Cardiac muscle cell (in vitro differentiated cells and primary cell): ENCODE measurements around the gene ITPR2. TPM values are rescaled to one million over a fixed set of nuclear protein-coding genes. Genes with fewer than 3 reads are reported as not detected.
A peak's percentile ranks its signal among the peaks of the same experiment; 100 is the strongest.

ENCODE experiments used
- DNase-seq, 2 donors: peaks; one replicate each; pipeline versions ENCODE4 v3.0.0 to v3.0.0-alpha.2; 2010 to 2017; ENCODE audit warnings: low read depth in 1 of 2, low spot score in 1 of 2
- H3K27ac ChIP-seq: fragments of 200-600 bp; sonication (generic); 2 replicates; pipeline ENCODE4 v1.5.1; 2016
- H3K27me3 ChIP-seq: fragments of 200-600 bp; sonication (generic); 2 replicates; pipeline ENCODE4 v1.6.0; 2016; ENCODE audit warnings: control low read depth
- H3K36me3 ChIP-seq: fragments of 200-600 bp; sonication (generic); 2 replicates; pipeline ENCODE4 v1.5.1; 2016; ENCODE audit warnings: control low read depth
- H3K4me1 ChIP-seq: fragments of 200-600 bp; sonication (generic); 2 replicates; pipeline ENCODE4 v1.8.1; 2017; ENCODE audit warnings: low read depth, mild to moderate bottlenecking, mixed run types
- H3K4me3 ChIP-seq: fragments of 200-600 bp; sonication (generic); 2 replicates; pipeline ENCODE4 v1.5.1; 2016; ENCODE audit warnings: mild to moderate bottlenecking
- H3K9me3 ChIP-seq: fragments of 200-600 bp; sonication (generic); 2 replicates; pipeline ENCODE4 v1.5.1; 2017; ENCODE audit warnings: low read depth, mild to moderate bottlenecking, control low read depth
- polyA plus RNA-seq: library from polyadenylated mRNA; unstranded; fragments of >200 nt; fragmentation: Nextera tagmentation; extraction: Ambion mirVana; gene quantifications from 2 replicates; pipeline ENCODE4 v1.2.1, GENCODE V29; 2016
- total RNA-seq: library from RNA; depleted of rRNA; stranded (reverse); fragments of >200 nt; gene quantifications from 2 replicates; pipeline ENCODE4 v1.2.3, GENCODE V29; 2016
- TF ChIP-seq, protein P1 (sequence below): IDR thresholded peaks from 2 replicates; pipeline ENCODE4 v1.5.1; 2012; ENCODE audit warnings: low read depth, mild to moderate bottlenecking, low read length

ITPR2 gene
- total and polyA plus RNA-seq, 2 experiments from 2014 or later = 4.8 to 5.1 TPM

DNA sequence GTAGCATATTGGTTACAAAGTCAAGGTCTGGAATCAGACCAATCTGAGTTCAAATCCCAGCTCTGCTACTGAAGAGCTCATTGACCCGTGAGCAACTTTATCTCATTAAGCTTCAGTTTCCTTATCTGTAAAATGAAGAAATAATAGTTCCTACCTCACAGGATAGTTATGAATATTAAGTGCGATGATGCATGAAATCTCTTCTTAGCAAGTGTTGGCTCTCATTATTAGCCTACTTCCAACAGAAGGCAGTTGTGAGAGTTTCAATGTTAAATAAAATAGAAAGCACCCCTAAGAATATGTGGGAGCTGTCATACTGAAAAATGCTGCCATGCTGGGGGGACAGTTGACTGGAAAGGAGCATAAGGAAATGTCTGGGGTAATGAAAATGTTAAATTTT, 39.0 kb upstream of the ITPR2 start:
- Histone ChIP-seq H3K9me3 (no peaks in the 10 kb centered on the region), H3K27me3 (no peaks in the 10 kb centered on the region), H3K4me1 (no peaks in the 10 kb centered on the region), H3K4me3 (no peak overlapping the region), H3K27ac (no peak overlapping the region), H3K36me3 (no peaks in the 10 kb centered on the region)
- no peak for DNase-seq
- TF ChIP-seq, protein P1, sequence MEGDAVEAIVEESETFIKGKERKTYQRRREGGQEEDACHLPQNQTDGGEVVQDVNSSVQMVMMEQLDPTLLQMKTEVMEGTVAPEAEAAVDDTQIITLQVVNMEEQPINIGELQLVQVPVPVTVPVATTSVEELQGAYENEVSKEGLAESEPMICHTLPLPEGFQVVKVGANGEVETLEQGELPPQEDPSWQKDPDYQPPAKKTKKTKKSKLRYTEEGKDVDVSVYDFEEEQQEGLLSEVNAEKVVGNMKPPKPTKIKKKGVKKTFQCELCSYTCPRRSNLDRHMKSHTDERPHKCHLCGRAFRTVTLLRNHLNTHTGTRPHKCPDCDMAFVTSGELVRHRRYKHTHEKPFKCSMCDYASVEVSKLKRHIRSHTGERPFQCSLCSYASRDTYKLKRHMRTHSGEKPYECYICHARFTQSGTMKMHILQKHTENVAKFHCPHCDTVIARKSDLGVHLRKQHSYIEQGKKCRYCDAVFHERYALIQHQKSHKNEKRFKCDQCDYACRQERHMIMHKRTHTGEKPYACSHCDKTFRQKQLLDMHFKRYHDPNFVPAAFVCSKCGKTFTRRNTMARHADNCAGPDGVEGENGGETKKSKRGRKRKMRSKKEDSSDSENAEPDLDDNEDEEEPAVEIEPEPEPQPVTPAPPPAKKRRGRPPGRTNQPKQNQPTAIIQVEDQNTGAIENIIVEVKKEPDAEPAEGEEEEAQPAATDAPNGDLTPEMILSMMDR = no peak

DNA sequence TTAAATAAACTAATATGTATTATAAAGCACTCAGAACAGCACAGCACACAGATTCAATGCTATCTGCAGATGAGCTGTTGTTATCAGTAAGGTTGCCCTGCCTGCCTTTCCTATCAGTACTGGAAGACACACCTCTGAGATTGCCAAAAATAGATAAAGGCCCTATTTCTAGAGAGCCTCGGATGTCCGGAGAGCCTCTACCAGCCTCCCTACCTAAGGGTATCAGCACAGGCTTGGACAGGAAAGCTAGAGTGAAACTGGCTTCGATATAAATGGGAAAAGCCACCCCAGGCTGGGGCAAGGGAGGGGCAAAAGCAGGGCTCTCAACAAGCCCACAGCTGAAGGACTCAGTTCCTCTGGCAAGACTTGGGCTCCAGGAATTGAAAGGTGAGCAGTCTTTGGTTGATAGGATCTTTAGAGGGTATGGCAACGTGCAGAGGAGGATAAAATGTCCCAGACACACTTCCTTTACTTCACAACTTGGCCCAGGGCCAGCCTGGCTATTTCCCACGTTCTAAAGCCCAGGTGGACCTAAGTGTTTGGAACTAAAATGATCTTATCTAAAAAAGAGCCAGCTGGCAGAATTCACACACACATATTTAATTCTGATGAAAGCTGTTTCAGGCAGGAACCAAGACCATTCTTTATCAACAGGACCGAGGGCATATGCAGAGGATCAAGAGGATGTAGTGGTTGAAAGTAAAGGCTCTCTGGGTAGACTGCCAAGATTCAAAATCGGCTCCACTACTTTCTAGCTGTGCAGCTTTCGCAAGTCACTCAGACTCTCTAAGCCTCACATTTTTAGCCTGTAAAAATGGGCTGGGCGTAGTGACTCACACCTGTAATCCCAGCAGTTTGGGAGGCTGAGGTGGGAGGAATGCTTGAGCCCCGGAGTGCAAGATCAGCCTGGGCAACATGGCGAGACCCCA, 37.8 kb upstream of the ITPR2 start:
- no peaks in the 10 kb centered on the region for H3K36me3 ChIP-seq
- no peaks in the 10 kb centered on the region for H3K4me1 ChIP-seq
- no peak overlapping the region for H3K27ac ChIP-seq
- no peak overlapping the region for H3K4me3 ChIP-seq
- peak; percentile 17 to 92 for DNase-seq
- no peaks in the 10 kb centered on the region for H3K27me3 ChIP-seq
- TF ChIP-seq, protein P1 = no peak
- H3K9me3 ChIP-seq = no peaks in the 10 kb centered on the region

DNA sequence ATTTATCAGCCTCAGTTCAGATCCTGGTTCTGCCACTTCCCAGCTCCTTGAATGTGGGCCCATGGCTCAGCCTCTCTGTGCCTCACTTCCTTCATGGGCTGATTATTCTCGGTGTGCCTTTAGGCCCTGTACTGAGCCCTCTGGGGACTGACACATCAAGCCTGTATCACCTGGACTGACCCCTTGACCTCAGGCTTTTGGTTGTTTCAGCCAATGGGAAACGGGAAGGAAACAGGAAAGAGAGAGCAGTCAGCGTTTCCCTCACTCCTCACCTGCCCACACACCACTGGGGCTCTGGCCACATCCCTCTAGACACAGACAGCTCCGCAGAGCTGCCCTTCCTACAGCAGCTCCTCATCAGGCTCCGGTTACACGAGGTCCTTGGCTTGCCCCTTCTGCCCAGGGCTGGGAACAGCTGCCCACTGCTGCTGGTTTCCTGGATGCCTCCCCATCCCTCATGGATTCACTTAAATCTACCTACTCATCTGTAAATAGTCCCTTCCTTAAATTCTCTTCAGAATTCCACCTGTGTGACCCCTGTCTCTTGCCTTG, 37.0 kb upstream of the ITPR2 start:
- no peak overlapping the region for H3K27ac ChIP-seq
- no peak for DNase-seq
- TF ChIP-seq, protein P1 = no peak
- H3K27me3 ChIP-seq = no peaks in the 10 kb centered on the region
- no peaks in the 10 kb centered on the region for H3K4me1 ChIP-seq
- H3K4me3 ChIP-seq = no peak overlapping the region
- H3K9me3 ChIP-seq = no peaks in the 10 kb centered on the region
- no peaks in the 10 kb centered on the region for H3K36me3 ChIP-seq

DNA sequence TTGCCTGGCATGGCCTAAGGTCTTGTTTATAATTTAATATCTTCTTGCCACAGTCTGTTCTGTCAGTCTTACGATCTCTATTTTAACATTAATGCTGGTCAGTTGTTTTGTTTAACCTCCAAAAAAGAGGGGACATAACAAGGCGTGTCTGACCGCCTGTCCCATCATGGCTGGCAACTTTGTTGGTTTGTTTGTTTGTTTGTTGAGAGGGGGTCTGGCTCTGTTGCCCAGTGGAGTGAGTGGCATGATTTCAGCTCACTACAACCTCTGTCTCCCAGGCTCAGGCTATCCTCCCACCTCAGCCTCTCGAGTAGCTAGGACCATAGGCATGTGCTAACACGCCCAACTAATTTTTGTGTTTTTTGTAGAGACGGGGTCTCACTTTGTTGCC, 36.1 kb upstream of the ITPR2 start:
- H3K4me1 ChIP-seq = no peaks in the 10 kb centered on the region
- H3K36me3 ChIP-seq = no peaks in the 10 kb centered on the region
- no peak overlapping the region for H3K4me3 ChIP-seq
- no peaks in the 10 kb centered on the region for H3K9me3 ChIP-seq
- no peak for DNase-seq
- TF ChIP-seq, protein P1 = no peak
- H3K27ac ChIP-seq = no peak overlapping the region
- no peaks in the 10 kb centered on the region for H3K27me3 ChIP-seq

DNA sequence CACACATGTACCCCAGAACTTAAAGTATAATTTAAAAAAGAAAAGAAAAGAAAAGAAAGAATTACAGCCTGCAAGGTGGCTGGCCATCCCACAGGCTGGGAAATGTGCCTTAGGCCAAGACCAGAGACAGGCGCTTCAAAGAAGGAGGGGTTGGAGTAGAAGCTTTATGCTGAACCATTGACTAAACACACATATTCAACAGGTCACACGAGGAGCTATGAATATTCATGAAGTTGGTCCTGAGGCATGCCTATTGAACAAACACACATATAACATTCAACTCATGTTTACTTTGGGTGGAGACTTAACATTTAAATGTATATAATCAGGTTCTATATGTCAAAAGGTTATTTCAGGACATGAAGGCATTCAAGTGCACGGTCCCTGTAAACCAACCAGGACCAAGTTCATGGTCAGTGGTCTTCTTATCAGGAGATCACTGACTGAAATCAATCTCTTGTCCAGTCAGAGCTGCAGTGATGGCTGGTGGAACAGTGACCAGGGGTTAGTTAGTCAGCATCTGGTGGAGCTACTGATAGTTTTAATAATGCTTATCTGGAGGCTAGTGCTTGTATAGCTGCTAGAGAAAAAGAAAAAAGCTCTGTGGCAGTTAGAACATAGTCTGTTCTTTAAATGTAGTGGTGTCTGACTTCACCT, 35.6 kb upstream of the ITPR2 start:
- Histone ChIP-seq H3K4me1 (no peaks in the 10 kb centered on the region), H3K36me3 (no peaks in the 10 kb centered on the region), H3K27ac (no peak overlapping the region), H3K9me3 (no peaks in the 10 kb centered on the region), H3K4me3 (no peak overlapping the region), H3K27me3 (no peaks in the 10 kb centered on the region)
- TF ChIP-seq, protein P1 = no peak
- no peak for DNase-seq
